Measurements from ENCODE around the gene WNT4. TPM values are rescaled to one million over a fixed set of nuclear protein-coding genes. Genes with fewer than 3 reads are reported as not detected.

The WNT4 gene
- total RNA-seq (2014; rRNA removed; shearing (Covaris generic)) = 0.13 and 0.32 TPM in 2 replicates
- polyA plus RNA-seq (2016; fragmentation: Nextera tagmentation; extraction: Ambion mirVana) = 0.05 TPM in 1 of 2 replicates, not detected in the other

GRCh38 chr1:22143065-22144033, at the start of gene WNT4:
TSS of gene WNT4 (minus strand) at chr1:22143097. CDS start at chr1:22142922, 175 bp downstream.
- H3K4me3 ChIP-seq = peak within 1 kb of the TSS; percentile 58
- no peaks in the 10 kb centered on the region for H3K9me3 ChIP-seq (ENCODE audit: low read depth)
- no peaks in the 10 kb centered on the region for H3K9me2 ChIP-seq (ENCODE audit: insufficient read depth)
- no peaks in the 10 kb centered on the region for H3F3A ChIP-seq (ENCODE audit: insufficient read depth)
- no peaks in the 10 kb centered on the region for H3K4me1 ChIP-seq (ENCODE audit: insufficient read depth)
- no peak within 1 kb of the TSS for H3K9ac ChIP-seq
- peaks cover 15% of the 10 kb centered on the region; the same call in 1 of the 2 replicates for H3K27me3 ChIP-seq (replicated peaks; ENCODE audit: insufficient read depth)
- H3K79me2 ChIP-seq (ENCODE audit: insufficient read depth) = no peaks in the 10 kb centered on the region
- in situ Hi-C loops (cut with MboI) = no loop called here
- no peaks in the 10 kb centered on the region for H3K36me3 ChIP-seq (ENCODE audit: low read depth)
- no peak within 1 kb of the TSS for H2AFZ ChIP-seq
- no peak within 1 kb of the TSS for H3K27ac ChIP-seq
- TF ChIP-seq EZH2phosphoT487 (IDR thresholded peaks at IDR 0.05; ENCODE audit: insufficient read depth, low read depth) (no peak), EZH2 (IDR thresholded peaks at IDR 0.05; ENCODE audit: insufficient read depth, poor library complexity, severe bottlenecking) (no peak)
- 6 to 25% methylated on average over 9 to 46 of the region's 106 CpGs for WGBS, 2 experiments (ENCODE audit: low coverage in 1 of 2, low lambda C conversion rate in 2 of 2, missing lambda C conversion rate in 2 of 2)
- H3K4me2 ChIP-seq (ENCODE audit: unreplicated experiment) = peak within 1 kb of the TSS; percentile 62
- DNase-seq = peak; percentile 58
- H4K20me1 ChIP-seq (ENCODE audit: insufficient read depth) = no peaks in the 10 kb centered on the region

- no peak overlapping the region for H2AFZ ChIP-seq
- WGBS, 2 experiments (ENCODE audit: low coverage in 1 of 2, low lambda C conversion rate in 2 of 2, missing lambda C conversion rate in 2 of 2) = 71 to 92% methylated on average over 3 of the region's 3 CpGs
- H3K9me3 ChIP-seq (ENCODE audit: low read depth) = no peaks in the 10 kb centered on the region
- H3F3A ChIP-seq (ENCODE audit: insufficient read depth) = no peaks in the 10 kb centered on the region
- no peaks in the 10 kb centered on the region for H4K20me1 ChIP-seq (ENCODE audit: insufficient read depth)
- H3K4me1 ChIP-seq (ENCODE audit: insufficient read depth) = no peaks in the 10 kb centered on the region
- H3K9ac ChIP-seq = no peak overlapping the region
- H3K27me3 ChIP-seq (replicated peaks; ENCODE audit: insufficient read depth) = peaks cover 8% of the 10 kb centered on the region
- H3K36me3 ChIP-seq (ENCODE audit: low read depth) = no peaks in the 10 kb centered on the region
- no peak overlapping the region for H3K4me3 ChIP-seq
- no peak overlapping the region for H3K27ac ChIP-seq
- H3K9me2 ChIP-seq (ENCODE audit: insufficient read depth) = no peaks in the 10 kb centered on the region
- in situ Hi-C loops (cut with MboI) = no loop called here
- DNase-seq = no peak
- no peak for TF ChIP-seq EZH2 (IDR thresholded peaks at IDR 0.05; ENCODE audit: insufficient read depth, poor library complexity, severe bottlenecking)
- no peak for TF ChIP-seq EZH2phosphoT487 (IDR thresholded peaks at IDR 0.05; ENCODE audit: insufficient read depth, low read depth)
- no peaks in the 10 kb centered on the region for H3K79me2 ChIP-seq (ENCODE audit: insufficient read depth)
- H3K4me2 ChIP-seq (ENCODE audit: unreplicated experiment) = no peak overlapping the region
These were observed 47.8 kb upstream of the WNT4 start for GRCh38 chr1:22190731-22191130.

- Histone ChIP-seq H3K9me2 (ENCODE audit: insufficient read depth) (no peaks in the 10 kb centered on the region), H3K4me3 (no peak overlapping the region), H4K20me1 (ENCODE audit: insufficient read depth) (no peaks in the 10 kb centered on the region), H2AFZ (no peak overlapping the region), H3K4me1 (ENCODE audit: insufficient read depth) (no peaks in the 10 kb centered on the region), H3K4me2 (ENCODE audit: unreplicated experiment) (no peak overlapping the region), H3K79me2 (ENCODE audit: insufficient read depth) (no peaks in the 10 kb centered on the region), H3K27ac (no peak overlapping the region), H3K9ac (no peak overlapping the region), H3K9me3 (ENCODE audit: low read depth) (no peaks in the 10 kb centered on the region), H3F3A (ENCODE audit: insufficient read depth) (no peaks in the 10 kb centered on the region), H3K36me3 (ENCODE audit: low read depth) (no peaks in the 10 kb centered on the region), H3K27me3 (replicated peaks; ENCODE audit: insufficient read depth) (peaks cover 8% of the 10 kb centered on the region)
- TF ChIP-seq EZH2phosphoT487 (IDR thresholded peaks at IDR 0.05; ENCODE audit: insufficient read depth, low read depth) (no peak), EZH2 (IDR thresholded peaks at IDR 0.05; ENCODE audit: insufficient read depth, poor library complexity, severe bottlenecking) (no peak)
- 68 to 84% methylated on average over 6 of the region's 6 CpGs for WGBS, 2 experiments (ENCODE audit: low coverage in 1 of 2, low lambda C conversion rate in 2 of 2, missing lambda C conversion rate in 2 of 2)
- DNase-seq = no peak
- in situ Hi-C loops (cut with MboI) = no loop called here
These were observed 47.4 kb upstream of the WNT4 start for GRCh38 chr1:22190251-22190650.

GRCh38 chr1:22189619-22190018, 46.7 kb upstream of the WNT4 start:
- Histone ChIP-seq H3K9me2 (ENCODE audit: insufficient read depth) (no peaks in the 10 kb centered on the region), H3K9ac (no peak overlapping the region), H3K4me2 (ENCODE audit: unreplicated experiment) (no peak overlapping the region), H3K27ac (no peak overlapping the region), H3K4me3 (no peak overlapping the region), H3K36me3 (ENCODE audit: low read depth) (no peaks in the 10 kb centered on the region), H3K4me1 (ENCODE audit: insufficient read depth) (no peaks in the 10 kb centered on the region), H3F3A (ENCODE audit: insufficient read depth) (no peaks in the 10 kb centered on the region), H4K20me1 (ENCODE audit: insufficient read depth) (no peaks in the 10 kb centered on the region), H3K27me3 (replicated peaks; ENCODE audit: insufficient read depth) (peaks cover 13% of the 10 kb centered on the region), H2AFZ (no peak overlapping the region), H3K79me2 (ENCODE audit: insufficient read depth) (no peaks in the 10 kb centered on the region), H3K9me3 (ENCODE audit: low read depth) (no peaks in the 10 kb centered on the region)
- 60 to 63% methylated on average over 4 of the region's 4 CpGs for WGBS, 2 experiments (ENCODE audit: low coverage in 1 of 2, low lambda C conversion rate in 2 of 2, missing lambda C conversion rate in 2 of 2)
- TF ChIP-seq EZH2phosphoT487 (IDR thresholded peaks at IDR 0.05; ENCODE audit: insufficient read depth, low read depth) (no peak), EZH2 (IDR thresholded peaks at IDR 0.05; ENCODE audit: insufficient read depth, poor library complexity, severe bottlenecking) (no peak)
- in situ Hi-C loops (cut with MboI) = no loop called here
- no peak for DNase-seq
